Amniotic epithelial cell (primary cell): ENCODE measurements around the gene GAS5.
"Not testable (repeated sequence)": the region's sequence is repeated elsewhere in the genome, so short reads cannot be mapped to it uniquely, and the experiment has no call there.

ENCODE experiments used
- DNase-seq: peaks from one replicate; pipeline ENCODE4 v3.0.0-alpha.2; 2010; ENCODE audit warnings: low read depth

Gene GAS5

GRCh38 chr1:173869021-173869359 is 1.2 kb upstream of the GAS5 start:
- no peak for DNase-seq

- peak; percentile 37 for DNase-seq
These were observed 654 bp upstream of the GAS5 start, which contains the start of gene ZBTB37 for GRCh38 chr1:173868266-173869020. Gene ZBTB37 (plus strand): TSS chr1:173868380. CDS start chr1:173870226, 1,846 bp downstream.

- DNase-seq: peak; percentile 28
These were observed 542 bp downstream of the GAS5 start for GRCh38 chr1:173867141-173867752.

DNA sequence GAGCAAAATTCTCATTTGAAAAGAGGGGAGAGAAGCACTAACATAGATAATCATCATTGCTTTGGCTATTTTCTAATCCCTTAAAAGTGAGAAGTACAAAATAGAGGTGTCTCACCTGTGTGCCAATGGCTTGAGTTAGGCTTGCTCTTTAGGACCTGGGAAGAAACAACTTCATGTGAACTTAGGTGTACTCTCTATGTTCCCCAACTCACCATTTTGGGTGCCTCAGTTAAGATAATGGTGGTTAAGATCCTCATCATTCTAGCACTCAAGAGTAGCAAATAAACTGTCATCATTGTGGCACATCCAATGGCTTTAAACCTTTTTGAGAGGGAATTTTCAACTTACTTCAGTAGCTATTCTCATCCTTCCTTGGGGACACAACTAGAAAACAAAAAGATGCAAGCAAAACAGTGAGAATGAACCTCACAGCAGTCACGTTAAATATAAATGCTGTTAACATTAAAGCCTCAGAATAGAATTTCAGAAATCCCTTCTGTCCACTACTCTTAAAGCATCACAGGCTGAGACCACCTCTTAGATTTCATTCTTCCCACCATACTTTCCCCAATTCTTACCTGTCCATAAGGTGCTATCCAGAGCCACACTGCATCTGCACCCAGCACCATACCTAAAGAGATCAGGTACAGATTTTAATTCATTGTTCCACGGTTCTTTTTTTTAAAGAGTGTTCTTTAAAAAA is 1.2 kb downstream of the GAS5 start:
- DNase-seq: no peak

- DNase-seq: no peak
These were observed 2.2 kb downstream of the GAS5 start for GRCh38 chr1:173865468-173866164.

- DNase-seq: peak; percentile 50
These were observed 3.5 kb downstream of the GAS5 start for GRCh38 chr1:173864179-173864867.

GRCh38 chr1:173863224-173864161 is 4.3 kb downstream of the GAS5 start:
- no peak for DNase-seq

DNA sequence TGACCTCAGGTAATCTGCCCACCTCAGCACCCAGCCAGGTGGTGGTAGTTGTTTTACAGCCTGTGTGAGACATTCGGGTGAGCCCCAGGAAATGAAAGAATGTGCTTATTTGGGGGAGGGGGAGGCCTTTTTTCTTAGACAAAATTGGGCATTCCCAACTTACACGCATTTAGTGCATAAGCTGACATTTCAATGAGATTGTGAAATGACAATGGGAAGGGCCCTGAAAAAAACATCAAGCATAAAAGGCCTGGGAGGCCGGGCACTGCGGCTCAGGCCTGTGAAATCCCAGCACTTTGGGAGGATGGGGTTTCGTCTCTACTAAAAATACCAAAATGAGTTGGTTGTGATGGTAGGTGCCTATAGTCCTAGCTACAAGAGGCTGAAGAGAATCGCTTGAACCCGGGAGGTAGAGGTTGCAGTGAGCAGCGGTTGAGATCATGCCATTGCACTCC is 5.0 kb downstream of the GAS5 start:
- no peak for DNase-seq

GRCh38 chr1:173862146-173862768 is 5.5 kb downstream of the GAS5 start:
- DNase-seq: not testable (repeated sequence)

DNA sequence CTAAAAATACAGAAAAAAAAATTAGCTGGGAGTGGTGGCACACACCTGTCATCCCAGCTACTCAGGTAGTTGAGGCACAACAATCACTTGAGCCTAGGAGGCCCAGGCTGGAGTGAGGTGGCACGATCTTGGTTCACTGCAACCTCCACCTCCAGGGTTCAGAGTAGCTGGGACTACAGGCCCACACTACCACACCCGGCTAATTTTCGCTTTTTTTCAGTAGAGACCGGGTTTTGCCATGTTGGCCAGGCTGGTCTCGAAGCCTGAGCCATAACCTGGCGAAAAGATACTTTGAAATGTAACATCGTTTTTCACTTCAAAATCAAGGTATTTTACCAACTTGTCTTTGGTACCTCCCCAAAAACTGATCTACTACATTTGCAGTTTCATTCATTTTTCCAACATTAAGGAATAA is 6.1 kb downstream of the GAS5 start:
- DNase-seq: no peak

DNA sequence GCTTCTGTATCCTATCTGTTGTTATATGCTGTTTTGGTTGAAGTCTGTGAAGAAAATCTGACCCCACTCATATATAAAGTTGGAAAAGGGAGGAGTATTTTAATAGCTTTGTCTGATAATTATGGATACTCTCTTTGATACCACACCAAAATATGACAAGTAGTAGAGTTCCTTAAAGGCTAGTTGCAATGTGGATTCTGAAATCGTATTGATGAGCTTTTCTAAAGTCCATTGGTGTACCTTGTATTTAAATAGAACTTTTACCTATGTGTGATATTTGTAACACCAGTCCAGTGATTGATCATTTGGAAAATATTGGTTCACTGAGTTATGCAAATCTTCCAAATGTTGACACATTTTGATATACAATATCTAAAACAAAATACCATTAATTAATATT is 7.7 kb downstream of the GAS5 start:
- no peak for DNase-seq

DNA sequence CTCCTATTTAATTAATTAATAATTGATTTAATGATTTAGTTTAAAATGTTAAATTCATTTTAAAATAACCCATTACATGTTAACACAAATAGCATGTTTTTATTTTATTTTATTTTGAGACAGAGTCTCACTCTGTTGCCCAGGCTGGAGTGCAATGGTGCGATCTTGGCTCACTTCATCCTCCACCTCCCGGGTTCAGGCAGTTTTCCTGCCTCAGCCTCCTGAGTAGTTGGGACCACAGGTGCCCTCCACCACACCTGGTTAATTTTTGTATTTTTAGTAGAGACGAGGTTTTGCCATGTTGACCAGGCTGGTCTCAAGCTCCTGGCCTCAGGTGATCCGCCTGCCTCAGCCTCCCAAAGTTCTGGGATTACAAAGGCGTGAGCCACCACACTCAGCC is 8.2 kb downstream of the GAS5 start:
- DNase-seq: not testable (repeated sequence)

DNA sequence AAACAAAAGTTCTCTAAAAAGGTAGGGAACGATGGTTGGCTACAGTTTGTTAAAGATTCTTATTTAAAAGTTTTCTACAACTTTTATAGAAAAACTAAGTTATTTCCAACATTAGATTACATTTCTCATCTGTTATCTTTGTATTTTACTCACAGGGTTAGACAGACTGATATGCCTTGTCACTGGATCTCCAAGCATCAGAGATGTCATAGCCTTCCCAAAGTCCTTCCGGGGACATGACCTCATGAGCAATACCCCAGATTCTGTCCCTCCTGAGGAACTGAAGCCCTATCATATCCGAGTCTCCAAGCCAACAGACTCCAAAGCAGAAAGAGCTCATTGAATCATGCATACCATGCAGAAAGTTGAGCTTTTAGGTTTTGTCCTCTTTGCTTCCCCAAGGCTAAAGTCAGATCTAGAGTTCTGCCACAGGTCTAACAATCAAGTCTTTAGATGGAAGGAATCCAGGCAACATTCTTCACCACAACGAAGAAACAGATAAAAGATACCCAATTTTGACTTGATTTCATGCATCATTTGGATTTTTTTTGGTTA is 10.3 kb downstream of the GAS5 start:
- DNase-seq: no peak

- no peak for DNase-seq
These were observed 10.9 kb downstream of the GAS5 start for GRCh38 chr1:173856903-173857302.

DNA sequence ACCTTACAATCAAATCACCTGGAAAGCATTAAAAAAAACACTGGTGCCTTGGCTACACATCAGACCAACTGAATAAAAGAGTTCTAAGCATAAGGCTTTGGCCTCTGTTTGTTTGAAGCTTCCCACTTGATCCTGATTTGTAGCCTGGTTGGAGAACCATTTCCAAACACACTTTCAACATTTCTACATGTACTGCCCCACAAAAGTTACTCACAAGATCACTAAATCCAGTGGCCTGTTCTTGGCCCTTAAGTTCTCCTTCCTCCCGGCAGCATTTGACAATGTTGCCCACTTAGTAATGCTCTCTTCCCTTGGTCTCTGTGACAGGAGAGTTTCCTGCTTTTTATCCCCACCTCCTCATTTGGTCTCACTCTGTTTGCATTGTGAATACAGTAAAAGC is 11.8 kb downstream of the GAS5 start:
- DNase-seq: peak; percentile 60

DNA sequence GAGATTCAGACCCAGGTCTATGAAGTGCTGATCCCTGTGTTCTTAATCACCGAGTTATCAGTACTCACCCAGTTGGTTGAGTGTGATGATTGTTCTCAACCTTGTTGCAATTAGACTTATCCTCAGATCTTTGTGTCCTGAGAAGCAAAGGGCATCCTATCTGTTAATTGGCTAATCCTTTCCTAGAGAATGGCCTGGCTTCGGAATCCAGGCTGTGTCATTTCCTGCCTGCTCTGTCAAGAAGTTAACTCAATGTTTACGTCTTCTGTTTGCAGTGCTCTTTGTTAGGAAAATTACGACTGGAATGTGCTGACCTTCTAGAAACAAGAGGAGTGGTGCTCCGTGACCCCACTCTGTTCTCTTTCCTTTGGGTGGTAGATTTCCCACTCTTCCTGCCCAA is 14.7 kb downstream of the GAS5 start:
- peak; percentile 81 for DNase-seq

- DNase-seq: no peak
These were observed 15.7 kb downstream of the GAS5 start for GRCh38 chr1:173852105-173852504.

- no peak for DNase-seq
These were observed 35.0 kb downstream of the GAS5 start for GRCh38 chr1:173832748-173833147.

DNA sequence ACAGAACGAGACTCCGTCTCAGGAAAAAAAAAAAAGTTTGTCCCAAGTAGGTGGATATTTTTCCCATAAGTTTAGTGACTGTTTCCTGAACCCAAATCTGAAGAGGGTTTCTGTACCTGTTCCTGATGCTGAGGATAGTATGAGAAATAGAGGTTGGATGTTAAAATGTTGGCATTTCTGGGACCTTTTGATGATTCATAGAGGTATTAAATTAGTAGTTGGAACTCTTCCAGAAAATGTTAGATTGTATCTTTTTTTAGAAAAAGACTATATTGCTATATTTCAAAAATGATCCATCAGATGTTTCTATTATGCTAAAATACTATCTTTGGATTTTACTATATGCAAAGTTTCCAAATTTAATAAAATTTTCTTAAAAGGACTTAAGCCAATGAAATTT is 40.2 kb downstream of the GAS5 start:
- DNase-seq: no peak
